ENCODE results near the gene MARCKS. TPM values are rescaled to one million over a fixed set of nuclear protein-coding genes. Genes with fewer than 3 reads are reported as not detected.
"Not testable (repeated sequence)": the region's sequence is repeated elsewhere in the genome, so short reads cannot be mapped to it uniquely, and the experiment has no call there.

The MARCKS gene
- total and polyA plus RNA-seq, 2 donors (not counting 3 experiments of a cell fraction or from before 2014, with no cell fraction given), result 59.5 to 315 TPM

DNA sequence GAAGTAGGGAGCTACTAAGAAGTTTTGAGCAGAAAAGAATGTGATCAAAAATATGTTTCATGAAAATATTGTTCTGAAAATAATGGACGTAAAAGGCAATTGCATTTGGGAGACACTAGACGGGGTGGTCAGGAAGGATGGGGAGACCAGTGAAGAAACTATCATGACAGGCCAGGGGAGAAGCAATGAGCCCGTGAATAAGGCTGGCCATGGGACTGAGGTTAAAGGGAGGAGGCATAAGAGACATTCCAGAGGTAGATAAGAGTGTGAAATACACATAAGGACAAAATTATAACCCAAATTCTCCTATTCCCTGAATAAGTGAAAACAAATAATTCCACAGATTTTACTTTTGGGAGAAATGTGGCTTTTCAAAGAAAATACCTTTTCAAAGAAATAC lies 51.7 kb downstream of the MARCKS start:
- Histone ChIP-seq H3K4me1 (ENCODE audit: control insufficient read depth, extremely low read depth, insufficient read depth, low read length) (peaks cover 6% of the 10 kb centered on the region), H3K4me3 (replicated peaks in 1 of 3; ENCODE audit: insufficient read depth in 1 of 3, low read depth in 1 of 3, low read length in 3 of 3) (no peak overlapping the region), H3K9ac (replicated peaks; ENCODE audit: extremely low read depth, insufficient read depth, low read length) (no peak overlapping the region), H3K36me3 (ENCODE audit: control insufficient read depth in 2 of 2, extremely low read depth in 1 of 2, insufficient read depth in 2 of 2, low read length in 2 of 2) (no peaks in the 10 kb centered on the region), H3K9me3 (replicated peaks; ENCODE audit: control insufficient read depth, insufficient read depth, low read length) (no peaks in the 10 kb centered on the region), H3K79me2 (ENCODE audit: control insufficient read depth, insufficient read depth, low read length) (no peaks in the 10 kb centered on the region), H3K27me3 (ENCODE audit: control insufficient read depth in 2 of 2, insufficient read depth in 2 of 2, low read length in 2 of 2) (no peaks in the 10 kb centered on the region), H3K9me1 (replicated peaks; ENCODE audit: control insufficient read depth, extremely low read depth, insufficient read depth, low read length) (no peaks in the 10 kb centered on the region), H3K27ac (ENCODE audit: insufficient read depth, low read depth, low read length) (no peak overlapping the region), H4K20me1 (replicated peaks; ENCODE audit: control insufficient read depth, extremely low read depth, insufficient read depth, low read length) (no peaks in the 10 kb centered on the region), H3K4me2 (ENCODE audit: insufficient read depth, low read length) (no peak overlapping the region), H2AFZ (ENCODE audit: low read depth, low read length) (no peak overlapping the region)
- dilution Hi-C loops (cut with MboI; ENCODE audit: extremely low pct_ligation_motif_present, low sequenced_read_pairs) (loop anchor here (25.0 kb wide), 1 partner anchor 896 kb away; no protein-coding TSS in a partner anchor), intact Hi-C loops (cut with micrococcal nuclease) (loop anchor here (1.0 to 10.0 kb wide), 7 partner anchors 50 to 1572 kb away; no protein-coding TSS in a partner anchor)
- no peak for TF ChIP-seq EZH2 (IDR thresholded peaks at IDR 0.05; ENCODE audit: borderline replicate concordance, low read depth, low read length, severe bottlenecking)
- FAIRE-seq (no peak), DNase-seq (ENCODE audit: low read depth, low spot score) (no peak)
- CTCF ChIA-PET, result interaction anchor here (0.8 to 5.0 kb wide), 20 partner anchors 11 to 1822 kb away, joined by 3 to 42 read pairs (median 4); partner anchors contain the start of genes FAM229B and TUBE1
- POLR2A ChIA-PET, result no interaction called here
- BruUV-seq (replicated peaks), result no TSS peak

DNA sequence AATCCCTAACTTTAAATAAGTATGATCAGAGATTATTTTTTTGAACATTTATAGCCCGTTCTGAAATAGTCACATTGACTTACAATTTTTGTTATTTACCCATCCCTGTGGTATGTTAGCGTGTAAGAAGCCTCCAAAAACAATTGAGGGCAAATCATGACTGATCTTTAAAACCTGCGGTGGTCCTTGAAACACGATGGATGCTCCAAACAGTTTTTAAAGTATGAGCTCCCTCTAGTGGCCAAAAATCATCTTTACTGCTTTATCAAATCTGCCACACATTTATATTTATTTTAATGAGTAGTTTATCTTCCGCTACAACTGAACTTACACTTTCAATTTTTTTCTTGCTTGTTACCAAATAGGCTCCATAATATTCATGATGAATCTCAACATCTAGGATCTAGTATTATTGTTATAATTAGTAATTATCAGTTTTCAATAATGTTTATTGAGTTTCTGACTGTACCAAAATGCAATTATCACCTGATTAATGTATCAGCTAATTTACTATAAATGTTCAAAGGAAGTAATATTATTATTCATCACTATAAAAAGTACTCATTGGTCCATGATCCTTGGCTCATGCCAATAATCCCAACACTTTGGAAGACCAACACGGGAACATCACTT lies 52.2 kb downstream of the MARCKS start:
- TF ChIP-seq GATA2 (IDR thresholded peaks at IDR 0.05; ENCODE audit: insufficient read depth, insufficient read length, low read depth, low read length), result no peak
- TF ChIP-seq, protein P1, sequence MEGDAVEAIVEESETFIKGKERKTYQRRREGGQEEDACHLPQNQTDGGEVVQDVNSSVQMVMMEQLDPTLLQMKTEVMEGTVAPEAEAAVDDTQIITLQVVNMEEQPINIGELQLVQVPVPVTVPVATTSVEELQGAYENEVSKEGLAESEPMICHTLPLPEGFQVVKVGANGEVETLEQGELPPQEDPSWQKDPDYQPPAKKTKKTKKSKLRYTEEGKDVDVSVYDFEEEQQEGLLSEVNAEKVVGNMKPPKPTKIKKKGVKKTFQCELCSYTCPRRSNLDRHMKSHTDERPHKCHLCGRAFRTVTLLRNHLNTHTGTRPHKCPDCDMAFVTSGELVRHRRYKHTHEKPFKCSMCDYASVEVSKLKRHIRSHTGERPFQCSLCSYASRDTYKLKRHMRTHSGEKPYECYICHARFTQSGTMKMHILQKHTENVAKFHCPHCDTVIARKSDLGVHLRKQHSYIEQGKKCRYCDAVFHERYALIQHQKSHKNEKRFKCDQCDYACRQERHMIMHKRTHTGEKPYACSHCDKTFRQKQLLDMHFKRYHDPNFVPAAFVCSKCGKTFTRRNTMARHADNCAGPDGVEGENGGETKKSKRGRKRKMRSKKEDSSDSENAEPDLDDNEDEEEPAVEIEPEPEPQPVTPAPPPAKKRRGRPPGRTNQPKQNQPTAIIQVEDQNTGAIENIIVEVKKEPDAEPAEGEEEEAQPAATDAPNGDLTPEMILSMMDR (IDR thresholded peaks at IDR 0.05; ENCODE audit: extremely low read depth in 1 of 2, insufficient read depth in 1 of 2, low read depth in 1 of 2, low read length in 2 of 2), result peak; percentile 30 to 37
- H3K9ac ChIP-seq (replicated peaks; ENCODE audit: extremely low read depth, insufficient read depth, low read length), result no peak overlapping the region
- FAIRE-seq, result peak; percentile 83
- POLR2A ChIA-PET, result no interaction called here
- H3K4me3 ChIP-seq (replicated peaks in 1 of 3; ENCODE audit: insufficient read depth in 1 of 3, low read depth in 1 of 3, low read length in 3 of 3), result no peak overlapping the region
- H2AFZ ChIP-seq (ENCODE audit: low read depth, low read length), result no peak overlapping the region
- dilution Hi-C loops (cut with MboI; ENCODE audit: extremely low pct_ligation_motif_present, low sequenced_read_pairs), result loop anchor here (25.0 kb wide), 1 partner anchor 897 kb away; no protein-coding TSS in a partner anchor
- H4K20me1 ChIP-seq (replicated peaks; ENCODE audit: control insufficient read depth, extremely low read depth, insufficient read depth, low read length), result no peaks in the 10 kb centered on the region
- DNase-seq (ENCODE audit: low read depth, low spot score), result peak; percentile 81
- peak overlapping the region; percentile 3 for H3K4me2 ChIP-seq (ENCODE audit: insufficient read depth, low read length)
- no TSS peak for BruUV-seq (replicated peaks)
- H3K79me2 ChIP-seq (ENCODE audit: control insufficient read depth, insufficient read depth, low read length), result no peaks in the 10 kb centered on the region
- H3K27ac ChIP-seq (ENCODE audit: insufficient read depth, low read depth, low read length), result no peak overlapping the region
- H3K27me3 ChIP-seq (ENCODE audit: control insufficient read depth in 2 of 2, insufficient read depth in 2 of 2, low read length in 2 of 2), result no peaks in the 10 kb centered on the region
- H3K9me1 ChIP-seq (replicated peaks; ENCODE audit: control insufficient read depth, extremely low read depth, insufficient read depth, low read length), result no peaks in the 10 kb centered on the region
- no peaks in the 10 kb centered on the region for H3K36me3 ChIP-seq (ENCODE audit: control insufficient read depth in 2 of 2, extremely low read depth in 1 of 2, insufficient read depth in 2 of 2, low read length in 2 of 2)
- H3K9me3 ChIP-seq (replicated peaks; ENCODE audit: control insufficient read depth, insufficient read depth, low read length), result no peaks in the 10 kb centered on the region
- CTCF ChIA-PET, result interaction anchor here (0.5 to 5.0 kb wide), 21 partner anchors 11 to 1822 kb away, joined by 3 to 42 read pairs (median 4); partner anchors contain the start of genes FAM229B and TUBE1
- H3K4me1 ChIP-seq (ENCODE audit: control insufficient read depth, extremely low read depth, insufficient read depth, low read length), result peaks cover 2% of the 10 kb centered on the region
- intact Hi-C loops (cut with micrococcal nuclease), result loop anchor here (1.0 to 10.0 kb wide), 7 partner anchors 50 to 1572 kb away; no protein-coding TSS in a partner anchor

DNA sequence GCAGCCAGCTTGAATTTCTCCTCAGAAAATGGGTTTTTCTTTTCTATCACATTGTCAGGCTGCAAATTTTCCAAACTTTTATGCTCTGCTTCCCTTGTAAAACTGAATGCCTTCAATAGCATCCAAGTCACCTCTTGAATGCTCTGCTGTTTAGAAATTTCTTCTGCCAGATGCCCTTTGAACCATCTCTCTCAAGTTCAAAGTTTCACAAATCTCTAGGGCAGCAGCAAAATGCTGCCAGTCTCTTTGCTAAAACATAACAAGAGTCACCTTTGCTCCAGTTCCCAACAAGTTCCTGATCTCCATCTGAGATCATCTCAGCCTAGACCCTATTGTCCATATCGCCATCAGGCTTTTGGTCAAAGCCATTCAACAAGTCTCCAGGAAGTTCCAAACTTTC lies 53.1 kb downstream of the MARCKS start:
- CTCF ChIA-PET, result interaction anchor here (1.5 to 5.0 kb wide), 6 partner anchors 31 to 1615 kb away, joined by 4 to 42 read pairs (median 12); no protein-coding TSS in a partner anchor
- H3K27me3 ChIP-seq (ENCODE audit: control insufficient read depth in 2 of 2, insufficient read depth in 2 of 2, low read length in 2 of 2); H3K36me3 ChIP-seq (ENCODE audit: control insufficient read depth in 2 of 2, extremely low read depth in 1 of 2, insufficient read depth in 2 of 2, low read length in 2 of 2); FAIRE-seq; H3K9me1 ChIP-seq (replicated peaks; ENCODE audit: control insufficient read depth, extremely low read depth, insufficient read depth, low read length); H3K79me2 ChIP-seq (ENCODE audit: control insufficient read depth, insufficient read depth, low read length); H3K4me3 ChIP-seq (replicated peaks in 1 of 3; ENCODE audit: insufficient read depth in 1 of 3, low read depth in 1 of 3, low read length in 3 of 3); H4K20me1 ChIP-seq (replicated peaks; ENCODE audit: control insufficient read depth, extremely low read depth, insufficient read depth, low read length); H3K4me1 ChIP-seq (ENCODE audit: control insufficient read depth, extremely low read depth, insufficient read depth, low read length); H3K27ac ChIP-seq (ENCODE audit: insufficient read depth, low read depth, low read length); BruUV-seq (replicated peaks); DNase-seq (ENCODE audit: low read depth, low spot score); POLR2A ChIA-PET; H3K9me3 ChIP-seq (replicated peaks; ENCODE audit: control insufficient read depth, insufficient read depth, low read length); intact Hi-C loops (cut with micrococcal nuclease); H3K9ac ChIP-seq (replicated peaks; ENCODE audit: extremely low read depth, insufficient read depth, low read length); H2AFZ ChIP-seq (ENCODE audit: low read depth, low read length); H3K4me2 ChIP-seq (ENCODE audit: insufficient read depth, low read length): not testable (repeated sequence)
- dilution Hi-C loops (cut with MboI; ENCODE audit: extremely low pct_ligation_motif_present, low sequenced_read_pairs), result loop anchor here (25.0 kb wide), 1 partner anchor 898 kb away; no protein-coding TSS in a partner anchor

All from endothelial cell of umbilical vein (primary cell).